HK-2 (cell line): ENCODE measurements around the gene KIF13A.
A peak's percentile ranks its signal among the peaks of the same experiment; 100 is the strongest.
"Not testable (repeated sequence)": the region's sequence is repeated elsewhere in the genome, so short reads cannot be mapped to it uniquely, and the experiment has no call there.

ENCODE experiments used
- DNase-seq: peaks from one replicate; pipeline ENCODE4 v3.0.0-alpha.2; 2018; ENCODE audit not compliant: unreplicated experiment

The KIF13A gene

DNA sequence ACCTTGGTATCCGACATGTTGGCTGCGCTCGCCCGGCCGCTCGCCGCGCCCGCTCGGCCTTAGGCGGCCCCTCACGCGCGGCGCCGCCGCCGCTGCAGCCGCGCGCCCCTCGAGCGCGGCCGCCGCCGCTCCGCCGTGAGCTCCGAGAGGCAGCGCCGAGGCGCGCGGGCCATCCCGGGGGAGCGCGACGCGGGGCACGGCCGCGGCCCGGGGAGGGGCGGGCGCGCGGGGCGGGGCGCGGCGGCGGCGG, at the start of gene KIF13A:
KIF13A (minus strand) TSS at position 189 of the 250 bp plus-strand sequence; CDS start at position 17, 172 bp downstream.
- no peak for DNase-seq

GRCh38 chr6:18036781-18037180, 49.3 kb upstream of the KIF13A start:
- DNase-seq = no peak

GRCh38 chr6:18035330-18035854, 48.0 kb upstream of the KIF13A start:
- no peak for DNase-seq

GRCh38 chr6:18034798-18035202, 47.4 kb upstream of the KIF13A start:
- DNase-seq = no peak

- no peak for DNase-seq
Measured at GRCh38 chr6:18031680-18032256, 44.3 kb upstream of the KIF13A start.

- no peak for DNase-seq
Measured at GRCh38 chr6:18031189-18031588, 43.8 kb upstream of the KIF13A start.

- no peak for DNase-seq
Measured at GRCh38 chr6:18028332-18028731, 40.9 kb upstream of the KIF13A start.

GRCh38 chr6:18025596-18025995, 38.2 kb upstream of the KIF13A start:
- no peak for DNase-seq

- no peak for DNase-seq
Measured at GRCh38 chr6:18024876-18025275, 37.4 kb upstream of the KIF13A start.

DNA sequence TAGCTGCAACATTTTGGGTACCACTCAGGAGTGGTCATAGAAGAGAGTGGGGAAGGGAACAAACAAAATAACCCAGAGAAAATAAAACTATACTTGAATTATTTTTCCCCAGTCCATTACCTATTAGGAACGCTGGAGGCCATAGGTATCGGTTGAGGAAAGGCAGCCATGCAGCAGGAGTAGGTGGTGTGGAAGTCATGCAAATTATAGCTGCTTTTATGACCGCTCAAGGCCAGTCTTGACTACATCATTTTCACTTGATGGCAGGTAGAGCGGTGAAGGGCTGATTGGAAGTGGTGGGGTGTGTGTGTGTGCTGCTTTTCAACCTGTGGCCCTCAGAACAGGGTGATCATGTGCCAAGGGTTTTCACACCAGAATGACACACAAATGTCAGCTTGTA, 36.5 kb upstream of the KIF13A start:
- no peak for DNase-seq

GRCh38 chr6:18022398-18023231, 35.2 kb upstream of the KIF13A start:
- DNase-seq = peak; percentile 41

GRCh38 chr6:18021166-18021850, 33.9 kb upstream of the KIF13A start:
- DNase-seq = no peak

DNA sequence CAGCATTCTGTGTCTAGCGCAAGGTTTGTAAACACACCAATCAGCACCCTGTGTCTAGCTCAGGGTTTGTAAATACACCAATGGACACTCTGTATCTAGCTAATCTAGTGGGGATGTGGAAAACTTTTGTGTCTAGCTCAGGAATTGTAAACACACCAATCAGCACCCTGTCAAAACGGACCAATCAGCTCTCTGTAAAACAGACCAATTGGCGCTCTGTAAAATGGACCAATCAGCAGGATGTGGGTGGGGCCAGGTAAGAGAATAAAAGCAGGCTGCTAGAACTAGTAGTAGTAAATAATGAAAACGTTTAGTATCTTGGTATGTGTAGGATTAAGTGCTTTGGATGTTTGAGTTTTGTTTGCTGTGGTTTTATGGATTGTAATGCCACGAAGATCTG, 33.1 kb upstream of the KIF13A start:
- DNase-seq = not testable (repeated sequence)

- no peak for DNase-seq
Measured at GRCh38 chr6:18019539-18020534, 32.4 kb upstream of the KIF13A start.

DNA sequence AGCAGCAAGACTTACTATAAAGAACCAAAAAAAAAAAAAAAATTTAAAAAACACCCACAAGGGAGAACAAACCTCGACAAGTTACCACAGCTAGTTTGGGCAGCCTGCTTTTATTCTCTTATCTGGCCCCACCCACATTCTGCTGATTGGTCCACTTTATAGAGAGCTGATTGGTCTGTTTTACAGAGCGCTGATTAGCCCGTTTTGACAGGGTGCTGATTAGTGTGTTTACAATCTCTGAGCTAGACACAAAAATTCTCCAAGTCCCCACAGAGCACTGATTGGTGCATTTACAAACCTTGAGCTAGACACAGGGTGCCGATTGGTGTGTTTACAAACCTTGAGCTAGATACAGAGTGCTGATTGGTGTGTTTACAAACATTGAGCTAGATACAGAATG, 31.7 kb upstream of the KIF13A start:
- not testable (repeated sequence) for DNase-seq

- no peak for DNase-seq
Measured at GRCh38 chr6:18016698-18017097, 29.3 kb upstream of the KIF13A start.

DNA sequence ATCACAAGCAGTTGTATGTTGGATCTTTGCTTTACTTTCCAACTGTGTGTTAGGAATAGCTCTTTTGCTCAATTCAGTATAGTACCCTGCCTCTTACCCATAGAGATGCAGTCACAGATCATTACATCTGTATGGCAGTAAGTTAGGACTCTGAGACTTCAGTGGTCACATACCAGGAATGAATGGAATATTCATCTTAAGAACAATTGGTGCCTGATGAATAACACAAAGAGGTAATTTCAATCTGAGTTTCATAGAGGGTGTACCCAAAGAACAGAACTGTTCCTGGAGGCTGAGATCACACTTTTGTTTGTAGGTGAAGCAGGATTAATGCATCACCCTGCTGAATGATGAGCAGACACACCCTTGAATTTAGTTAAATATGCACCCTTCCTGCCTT, 28.7 kb upstream of the KIF13A start:
- DNase-seq = no peak

GRCh38 chr6:18011287-18011686, 23.9 kb upstream of the KIF13A start:
- DNase-seq = no peak

- not testable (repeated sequence) for DNase-seq
Measured at GRCh38 chr6:18010540-18010939, 23.1 kb upstream of the KIF13A start.

GRCh38 chr6:18004256-18004985, 17.0 kb upstream of the KIF13A start:
- no peak for DNase-seq

DNA sequence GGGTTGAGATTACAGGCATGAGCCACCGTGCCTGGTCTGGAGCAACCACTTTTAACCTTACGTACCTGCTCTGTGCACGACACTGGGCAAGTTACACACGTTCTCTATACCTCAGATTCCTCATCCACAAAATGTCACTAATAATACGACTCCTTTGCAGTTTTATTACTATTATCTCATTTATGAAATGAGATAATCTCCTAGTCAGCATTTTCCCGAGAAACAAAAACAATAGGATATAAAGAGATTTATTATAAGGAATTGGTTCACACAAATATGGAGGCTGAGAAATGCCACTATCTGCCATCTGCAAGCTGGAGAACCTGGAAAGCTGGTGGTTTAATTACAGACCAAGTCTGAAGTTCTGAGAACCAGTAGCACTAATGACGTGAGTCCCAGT, 12.0 kb upstream of the KIF13A start:
- no peak for DNase-seq
